ENCODE data around the gene FKBP15. TPM values are rescaled to one million over a fixed set of nuclear protein-coding genes. Genes with fewer than 3 reads are reported as not detected.
"Not testable (repeated sequence)": the region's sequence is repeated elsewhere in the genome, so short reads cannot be mapped to it uniquely, and the experiment has no call there.

FKBP15 gene
- total RNA-seq, 4 donors from 2014 or later: 18.1 to 23.0 (median 20.6) TPM

DNA sequence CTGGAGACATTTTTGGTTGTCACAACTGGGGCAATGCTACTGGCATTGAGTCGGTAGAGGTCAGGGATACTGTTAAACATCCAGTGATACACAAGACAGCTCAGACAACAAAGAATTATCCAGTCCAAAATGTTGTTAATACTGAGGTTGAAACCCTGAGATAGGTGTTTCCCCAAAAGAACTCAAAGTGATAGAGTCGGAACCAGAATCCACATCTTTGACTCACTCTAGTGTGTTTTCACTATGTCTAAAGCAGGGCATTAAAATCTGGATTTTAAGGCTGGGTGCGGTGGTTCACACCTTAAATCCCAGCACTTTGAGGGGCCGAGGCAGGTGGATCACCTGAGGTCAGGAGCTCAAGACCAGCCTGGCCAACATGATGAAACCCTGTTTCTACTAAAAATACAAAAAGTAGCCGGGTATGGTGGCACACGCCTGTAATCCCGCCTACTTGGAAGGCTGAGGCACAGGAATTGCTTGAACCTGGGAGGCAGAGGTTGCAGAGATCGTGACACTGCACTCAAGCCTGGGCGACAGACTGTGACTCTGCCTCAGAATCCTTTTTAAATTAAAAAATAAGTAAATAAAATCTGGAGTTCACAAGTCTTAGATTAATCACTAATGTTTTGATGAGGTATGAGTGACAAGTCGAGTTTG lies 17.3 kb upstream of the FKBP15 start:
- Histone ChIP-seq H3K36me3 (no peaks in the 10 kb centered on the region), H3K27ac (replicated peaks in 1 of 4) (no peak overlapping the region), H3K4me3 (no peak overlapping the region), H3K9me3 (no peaks in the 10 kb centered on the region), H3K27me3 (no peaks in the 10 kb centered on the region), H3K4me1 (peaks cover 0 to 16% (median 4%) of the 10 kb centered on the region in 4 donors)
- TF ChIP-seq POLR2AphosphoS5 (IDR thresholded peaks at IDR 0.05): no peak
- TF ChIP-seq, protein P1, sequence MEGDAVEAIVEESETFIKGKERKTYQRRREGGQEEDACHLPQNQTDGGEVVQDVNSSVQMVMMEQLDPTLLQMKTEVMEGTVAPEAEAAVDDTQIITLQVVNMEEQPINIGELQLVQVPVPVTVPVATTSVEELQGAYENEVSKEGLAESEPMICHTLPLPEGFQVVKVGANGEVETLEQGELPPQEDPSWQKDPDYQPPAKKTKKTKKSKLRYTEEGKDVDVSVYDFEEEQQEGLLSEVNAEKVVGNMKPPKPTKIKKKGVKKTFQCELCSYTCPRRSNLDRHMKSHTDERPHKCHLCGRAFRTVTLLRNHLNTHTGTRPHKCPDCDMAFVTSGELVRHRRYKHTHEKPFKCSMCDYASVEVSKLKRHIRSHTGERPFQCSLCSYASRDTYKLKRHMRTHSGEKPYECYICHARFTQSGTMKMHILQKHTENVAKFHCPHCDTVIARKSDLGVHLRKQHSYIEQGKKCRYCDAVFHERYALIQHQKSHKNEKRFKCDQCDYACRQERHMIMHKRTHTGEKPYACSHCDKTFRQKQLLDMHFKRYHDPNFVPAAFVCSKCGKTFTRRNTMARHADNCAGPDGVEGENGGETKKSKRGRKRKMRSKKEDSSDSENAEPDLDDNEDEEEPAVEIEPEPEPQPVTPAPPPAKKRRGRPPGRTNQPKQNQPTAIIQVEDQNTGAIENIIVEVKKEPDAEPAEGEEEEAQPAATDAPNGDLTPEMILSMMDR (IDR thresholded peaks at IDR 0.05): no peak
- TF ChIP-seq POLR2A (IDR thresholded peaks at IDR 0.05; ENCODE audit: low read depth): no peak
- no peak for TF ChIP-seq EP300 (IDR thresholded peaks at IDR 0.05)
- WGBS: 89% methylated on average over 10 of the region's 10 CpGs
- intact Hi-C loops (cut with DNase I): no loop called here
- DNase-seq (ENCODE audit: extremely low spot score): no peak

- Histone ChIP-seq H3K9me3 (no peaks in the 10 kb centered on the region), H3K27me3 (no peaks in the 10 kb centered on the region), H3K4me3 (no peak overlapping the region), H3K36me3 (no peaks in the 10 kb centered on the region), H3K4me1 (peaks cover 0 to 20% (median 12%) of the 10 kb centered on the region in 4 donors), H3K27ac (replicated peaks in 1 of 4) (no peak overlapping the region)
- intact Hi-C loops (cut with DNase I): no loop called here
- DNase-seq (ENCODE audit: extremely low spot score): no peak
- TF ChIP-seq POLR2A (IDR thresholded peaks at IDR 0.05; ENCODE audit: low read depth) (no peak), EP300 (IDR thresholded peaks at IDR 0.05) (no peak), POLR2AphosphoS5 (IDR thresholded peaks at IDR 0.05) (no peak)
- TF ChIP-seq, protein P1 (IDR thresholded peaks at IDR 0.05): no peak
- 87% methylated on average over 4 of the region's 4 CpGs for WGBS
Measured at GRCh38 chr9:113237026-113237425, 15.9 kb upstream of the FKBP15 start.

DNA sequence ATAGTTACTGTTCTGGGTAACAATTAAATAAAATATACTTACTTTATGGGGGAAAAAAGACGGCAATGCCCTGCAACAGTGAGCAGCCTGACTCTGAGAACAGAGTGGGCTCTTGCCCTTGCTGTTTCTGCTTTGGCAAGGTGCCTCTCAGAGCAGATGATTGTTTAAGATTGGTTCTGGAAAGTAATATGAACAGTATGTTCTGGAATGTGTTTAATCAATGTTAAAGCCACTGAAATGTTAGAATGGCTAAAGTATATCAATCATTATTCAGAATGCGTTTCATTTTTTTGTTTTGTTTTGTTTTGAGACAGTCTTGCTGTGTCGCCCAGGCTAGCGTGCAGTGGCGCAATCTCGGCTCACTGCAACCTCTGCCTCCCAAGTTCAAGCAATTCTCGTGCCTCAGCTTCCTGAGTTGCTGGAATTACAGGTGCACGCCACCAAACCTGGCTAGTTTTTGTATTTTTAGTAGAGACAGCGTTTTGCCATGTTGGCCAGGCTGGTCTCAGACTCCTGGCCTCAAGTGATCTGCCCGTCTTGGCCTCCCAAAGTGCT lies 14.7 kb upstream of the FKBP15 start:
- intact Hi-C loops (cut with DNase I); H3K27me3 ChIP-seq; H3K9me3 ChIP-seq; DNase-seq (ENCODE audit: extremely low spot score); H3K4me3 ChIP-seq; H3K36me3 ChIP-seq; H3K27ac ChIP-seq (replicated peaks in 1 of 4): not testable (repeated sequence)
- peaks cover 0 to 20% (median 12%) of the 10 kb centered on the region in 4 donors for H3K4me1 ChIP-seq
- WGBS: 78% methylated on average over 10 of the region's 10 CpGs

GRCh38 chr9:113231701-113232100 lies 10.6 kb upstream of the FKBP15 start:
- intact Hi-C loops (cut with DNase I): no loop called here
- DNase-seq (ENCODE audit: extremely low spot score): no peak
- peaks cover 0 to 14% (median 7%) of the 10 kb centered on the region in 4 donors for H3K4me1 ChIP-seq
- no peak for TF ChIP-seq POLR2AphosphoS5 (IDR thresholded peaks at IDR 0.05)
- TF ChIP-seq, protein P1 (IDR thresholded peaks at IDR 0.05): no peak
- H3K9me3 ChIP-seq: no peaks in the 10 kb centered on the region
- no peaks in the 10 kb centered on the region for H3K27me3 ChIP-seq
- H3K36me3 ChIP-seq: peaks cover 0 to 5% (median 0%) of the 10 kb centered on the region in 4 donors
- 100% methylated on average over 2 of the region's 2 CpGs for WGBS
- no peak overlapping the region for H3K4me3 ChIP-seq
- H3K27ac ChIP-seq (replicated peaks in 1 of 4): no peak overlapping the region

GRCh38 chr9:113228130-113228665 lies 7.1 kb upstream of the FKBP15 start:
- H3K36me3 ChIP-seq: peaks cover 0 to 5% (median 0%) of the 10 kb centered on the region in 4 donors
- DNase-seq (ENCODE audit: extremely low spot score): no peak
- no peak overlapping the region for H3K4me3 ChIP-seq
- no peak for TF ChIP-seq POLR2AphosphoS5 (IDR thresholded peaks at IDR 0.05)
- TF ChIP-seq, protein P1 (IDR thresholded peaks at IDR 0.05): no peak
- TF ChIP-seq POLR2A (IDR thresholded peaks at IDR 0.05; ENCODE audit: low read depth): no peak
- no peak for TF ChIP-seq EP300 (IDR thresholded peaks at IDR 0.05)
- 79% methylated on average over 3 of the region's 3 CpGs for WGBS
- H3K27ac ChIP-seq (replicated peaks in 1 of 4): no peak overlapping the region
- no peaks in the 10 kb centered on the region for H3K27me3 ChIP-seq
- intact Hi-C loops (cut with DNase I): no loop called here
- no peaks in the 10 kb centered on the region for H3K9me3 ChIP-seq
- H3K4me1 ChIP-seq: peaks cover 7 to 15% (median 10%) of the 10 kb centered on the region in 4 donors

Data from esophagus muscularis mucosa (tissue), 4 donors.